ENCODE data around the gene CMSS1.

The CMSS1 gene

DNA sequence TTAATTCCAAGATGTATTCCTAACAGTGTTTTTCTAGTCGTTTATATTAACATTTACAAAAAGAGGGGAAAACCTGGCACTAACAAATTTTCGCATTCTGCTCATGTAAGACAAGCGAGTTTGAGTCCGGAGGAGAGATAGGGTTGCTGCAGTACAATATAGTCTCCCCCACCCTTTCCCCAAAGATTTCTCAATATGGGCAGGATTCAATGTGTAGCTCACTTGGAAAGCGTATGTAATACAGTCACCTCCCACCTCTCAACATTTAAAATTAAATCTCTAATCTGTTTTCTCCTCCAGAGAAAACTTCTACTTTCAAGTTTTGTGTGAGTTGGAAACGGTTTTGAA lies 57.9 kb downstream of the CMSS1 start:
- peak; percentile 8 for DNase-seq (ENCODE audit: low spot score)

DNA sequence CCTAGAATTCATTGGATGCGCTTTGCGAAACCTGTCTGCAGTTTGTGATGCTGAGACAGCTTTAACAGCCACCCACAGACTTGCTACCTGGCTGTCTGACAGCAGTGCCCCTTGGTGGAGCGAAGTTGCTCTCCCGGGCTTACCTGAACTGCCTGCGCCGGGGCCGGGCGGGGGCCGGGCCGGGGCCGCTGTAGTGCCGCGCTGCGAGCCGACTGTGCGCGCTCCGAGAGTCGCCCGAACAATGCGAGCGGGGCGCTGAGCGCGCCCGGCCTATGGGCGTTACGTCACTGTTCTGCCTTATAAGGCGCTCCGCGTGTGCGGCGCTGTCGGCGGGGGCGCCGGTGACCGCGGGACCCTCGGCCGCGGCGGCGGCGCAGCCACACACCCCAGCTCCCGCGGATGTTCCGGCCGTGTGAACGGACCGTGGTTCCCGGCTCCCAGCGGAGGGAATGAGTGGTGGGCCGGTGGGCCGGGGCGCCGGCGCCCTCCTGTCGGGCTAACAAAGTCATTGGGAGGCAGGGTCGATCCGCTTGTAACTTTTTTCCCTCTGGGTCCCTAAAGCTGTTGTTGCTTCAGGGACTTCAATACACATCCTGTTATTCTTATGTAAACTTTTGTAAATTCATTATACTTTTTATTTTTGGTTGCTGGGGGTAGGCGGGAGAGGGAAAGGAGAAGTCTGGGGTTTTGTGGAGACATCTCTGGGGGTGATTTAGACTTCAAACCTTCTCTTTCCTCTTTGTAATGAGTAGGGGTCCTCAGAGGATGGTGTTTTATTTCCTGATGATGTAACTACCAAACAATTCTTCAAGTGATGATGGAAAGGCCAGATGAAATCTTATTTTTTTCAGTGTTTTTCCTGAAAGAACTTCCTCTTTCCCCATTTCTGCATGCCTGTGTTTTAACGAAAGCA lies 58.5 kb downstream of the CMSS1 start:
- peak; percentile 84 for DNase-seq (ENCODE audit: low spot score)

DNA sequence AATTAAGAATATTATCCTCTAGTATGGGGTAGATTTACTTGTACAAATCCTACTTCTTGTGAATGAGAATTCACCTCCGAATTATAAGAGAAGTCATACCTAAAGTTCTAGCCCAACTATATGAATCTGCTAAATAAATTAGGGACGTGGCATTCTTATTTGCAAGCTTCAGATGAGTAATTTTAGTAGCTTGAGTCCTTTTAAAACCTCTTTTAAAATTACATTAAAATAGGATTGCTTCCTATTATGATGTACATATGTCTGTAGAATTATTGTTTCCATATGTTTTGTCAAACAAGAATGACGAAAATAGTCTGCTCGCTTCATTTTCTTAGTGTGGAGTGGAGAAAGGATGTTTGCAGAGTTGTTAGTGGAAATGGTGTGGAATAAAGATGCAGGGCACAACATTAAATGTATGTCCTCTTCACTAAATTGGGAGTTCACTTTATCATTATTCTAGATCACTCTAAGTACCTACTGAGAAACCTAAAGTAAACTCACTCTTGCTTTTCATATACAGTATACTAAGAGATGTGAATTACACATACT lies 59.4 kb downstream of the CMSS1 start:
- DNase-seq (ENCODE audit: low spot score) = no peak

DNA sequence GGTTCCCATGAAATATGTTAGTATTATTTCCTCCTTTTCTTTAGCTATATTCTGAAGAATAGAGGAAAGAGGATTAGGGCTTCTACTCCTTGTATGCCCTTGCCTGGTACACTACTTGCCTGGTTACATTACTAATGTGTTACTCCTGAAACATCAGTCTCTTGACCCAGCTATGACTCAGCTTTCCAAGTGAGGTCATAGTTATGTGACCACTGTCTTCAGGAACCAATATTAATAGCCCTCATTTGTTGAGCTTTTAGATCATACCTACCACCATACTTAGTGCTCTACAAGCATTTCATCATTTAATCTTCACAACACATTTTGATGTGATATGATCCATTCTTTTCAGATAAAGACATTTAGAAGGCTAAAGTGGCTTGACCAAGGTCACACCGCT lies 60.3 kb downstream of the CMSS1 start:
- DNase-seq (ENCODE audit: low spot score) = no peak

DNA sequence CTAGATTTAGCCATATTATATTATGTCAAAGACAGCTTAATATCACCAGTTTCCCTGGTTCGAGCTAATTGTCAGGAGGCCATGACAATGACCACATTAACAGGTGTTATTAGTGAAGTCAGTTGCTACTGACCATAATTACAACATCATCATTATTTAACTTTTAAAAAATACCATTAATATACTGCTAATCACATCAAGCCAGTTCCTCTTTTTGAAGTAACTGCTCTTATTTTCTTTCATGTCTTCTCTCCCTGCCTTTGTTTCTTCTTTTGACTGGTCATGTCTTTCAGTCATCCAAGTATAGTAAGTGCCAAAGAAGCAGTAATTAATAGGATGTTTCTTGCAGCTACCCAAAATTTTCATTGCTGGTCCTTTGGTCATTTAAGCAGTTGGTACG lies 61.6 kb downstream of the CMSS1 start:
- no peak for DNase-seq (ENCODE audit: low spot score)

DNA sequence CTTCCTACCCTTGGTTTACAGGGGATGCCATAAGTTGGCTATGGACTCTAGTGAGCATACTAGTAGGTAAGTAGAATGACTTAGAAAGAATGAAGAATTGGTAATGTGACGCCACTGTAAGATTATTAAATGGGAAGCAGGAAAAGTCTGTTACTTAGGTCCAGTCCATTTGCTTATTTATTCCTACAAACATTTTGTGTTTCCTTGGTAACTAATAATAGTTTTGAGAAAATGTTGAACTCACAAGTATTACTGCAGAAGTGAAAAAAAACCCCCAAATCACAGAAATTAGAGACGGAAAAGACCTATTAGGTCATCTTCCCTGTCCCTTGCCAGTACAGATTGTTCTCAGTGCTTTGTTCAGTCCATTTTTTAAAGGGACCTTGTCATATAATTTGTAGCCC lies 63.5 kb downstream of the CMSS1 start:
- no peak for DNase-seq (ENCODE audit: low spot score)

DNA sequence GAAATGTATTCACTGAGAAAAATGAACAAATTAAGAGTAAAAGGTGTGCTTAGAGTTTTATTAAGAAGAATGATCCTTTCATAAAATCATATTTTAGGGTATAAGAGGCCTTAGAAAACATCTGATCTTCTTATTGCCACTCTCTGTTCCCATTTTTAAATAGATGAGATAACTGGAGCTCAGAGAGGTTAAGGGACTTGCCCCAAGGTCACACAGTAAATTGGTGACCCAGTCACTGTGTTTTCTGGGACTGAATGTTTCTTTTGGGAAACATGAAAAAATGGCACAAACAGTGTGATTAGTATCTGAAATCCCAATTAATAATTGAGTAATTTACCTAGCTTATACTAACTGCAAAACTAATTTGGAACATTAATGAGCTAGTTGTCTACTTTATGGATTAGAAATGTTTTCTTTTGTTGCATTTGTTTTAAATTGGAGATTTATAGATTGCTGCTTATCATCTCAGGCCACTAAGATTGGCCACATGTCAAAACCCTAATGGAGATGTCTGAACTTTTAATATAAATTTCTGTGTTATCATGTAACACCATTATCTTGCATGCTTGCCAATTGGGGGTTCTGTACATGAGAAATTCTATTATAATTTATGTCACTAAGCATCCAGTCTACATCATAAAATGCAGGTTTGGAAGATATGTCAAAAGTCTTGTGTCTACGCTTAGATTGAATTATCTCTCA lies 64.9 kb downstream of the CMSS1 start:
- DNase-seq (ENCODE audit: low spot score) = no peak

DNA sequence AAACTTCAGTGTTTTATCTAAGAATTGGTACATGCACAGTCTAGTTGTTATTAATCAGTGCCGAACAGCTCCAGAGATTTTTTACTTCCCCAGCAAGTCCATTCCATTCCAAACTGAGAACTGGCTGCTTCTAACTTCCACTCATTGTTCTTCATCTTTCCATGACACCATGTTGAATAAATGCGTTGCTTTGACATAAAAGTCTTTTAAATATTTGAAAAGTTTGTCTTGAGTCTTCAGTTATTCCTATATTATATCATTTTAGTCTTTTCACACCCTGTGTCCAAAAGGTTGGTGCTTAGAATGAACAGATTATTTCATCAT lies 65.4 kb downstream of the CMSS1 start:
- no peak for DNase-seq (ENCODE audit: low spot score)

DNA sequence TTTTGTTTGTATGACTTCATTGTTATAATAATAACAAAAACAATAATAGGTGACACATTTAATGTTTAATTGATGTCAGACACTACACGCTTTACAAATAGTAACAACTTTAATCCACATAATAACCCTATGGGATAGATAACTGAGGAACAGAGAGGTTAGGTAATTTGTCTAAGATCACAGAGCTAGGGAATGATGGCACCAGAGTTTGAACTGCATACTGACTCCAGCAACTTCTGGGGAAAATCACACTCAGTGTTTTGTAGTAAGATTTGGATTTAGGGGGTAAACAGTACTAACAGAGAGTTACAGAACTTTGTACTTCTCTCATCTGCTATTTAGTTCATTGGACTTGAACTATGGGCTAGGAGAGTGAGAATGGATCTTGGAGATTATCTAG lies 66.0 kb downstream of the CMSS1 start:
- DNase-seq (ENCODE audit: low spot score) = no peak

DNA sequence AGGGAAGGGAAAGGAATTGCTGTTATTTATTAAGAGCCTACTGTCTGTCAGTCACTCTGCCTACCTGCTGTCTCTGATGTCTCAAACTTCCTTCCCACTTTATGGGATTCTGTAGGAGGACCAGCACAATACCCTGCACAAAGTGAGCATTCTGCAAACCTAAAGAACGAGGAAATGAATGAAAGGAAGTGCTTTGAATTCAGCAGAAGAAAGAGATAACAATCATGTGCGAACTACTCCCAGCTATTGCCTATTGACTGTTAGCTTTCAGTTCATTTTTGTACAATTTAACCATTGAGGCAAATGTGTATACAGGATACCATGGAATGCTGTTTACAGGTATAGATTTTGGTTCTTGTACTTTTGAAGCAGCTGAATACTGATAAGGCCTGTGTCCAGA lies 66.8 kb downstream of the CMSS1 start:
- DNase-seq (ENCODE audit: low spot score) = no peak

DNA sequence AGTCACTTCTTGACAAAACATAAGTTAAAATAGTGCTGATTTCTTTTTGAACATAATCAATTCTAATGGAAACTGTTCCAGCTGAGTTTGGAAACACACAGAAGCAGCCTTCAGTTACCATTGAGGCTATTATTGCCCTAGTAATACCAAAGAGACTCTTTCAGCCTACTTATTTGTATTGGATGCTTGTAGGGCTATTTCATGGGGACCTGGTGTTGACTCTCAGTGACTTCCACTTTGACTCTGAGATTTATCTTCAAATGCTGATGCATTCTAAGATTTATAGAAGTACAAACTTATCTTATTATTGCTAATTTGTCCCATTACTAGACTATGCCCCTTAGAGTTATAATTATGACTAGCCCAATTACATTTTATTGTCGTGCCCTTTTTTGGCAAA lies 67.4 kb downstream of the CMSS1 start:
- no peak for DNase-seq (ENCODE audit: low spot score)

DNA sequence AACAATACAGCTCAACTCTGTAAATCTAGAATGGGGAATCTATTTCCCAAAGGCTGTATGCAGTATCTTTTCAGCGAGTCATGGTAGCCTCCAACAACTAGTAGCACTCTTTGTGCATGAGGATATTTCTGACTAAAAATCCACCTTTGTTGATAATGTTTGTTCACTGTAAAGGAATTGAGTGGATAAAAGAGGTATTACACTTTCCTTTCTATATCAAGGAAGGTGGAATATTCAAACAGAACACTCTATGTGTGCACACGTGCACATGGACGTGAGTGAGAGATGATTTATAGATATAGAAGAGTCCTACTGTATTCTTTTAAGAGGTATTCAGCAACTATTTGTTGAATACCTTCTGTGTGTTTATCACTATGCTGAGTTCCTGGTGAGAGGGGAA lies 68.2 kb downstream of the CMSS1 start:
- DNase-seq (ENCODE audit: low spot score) = no peak

DNA sequence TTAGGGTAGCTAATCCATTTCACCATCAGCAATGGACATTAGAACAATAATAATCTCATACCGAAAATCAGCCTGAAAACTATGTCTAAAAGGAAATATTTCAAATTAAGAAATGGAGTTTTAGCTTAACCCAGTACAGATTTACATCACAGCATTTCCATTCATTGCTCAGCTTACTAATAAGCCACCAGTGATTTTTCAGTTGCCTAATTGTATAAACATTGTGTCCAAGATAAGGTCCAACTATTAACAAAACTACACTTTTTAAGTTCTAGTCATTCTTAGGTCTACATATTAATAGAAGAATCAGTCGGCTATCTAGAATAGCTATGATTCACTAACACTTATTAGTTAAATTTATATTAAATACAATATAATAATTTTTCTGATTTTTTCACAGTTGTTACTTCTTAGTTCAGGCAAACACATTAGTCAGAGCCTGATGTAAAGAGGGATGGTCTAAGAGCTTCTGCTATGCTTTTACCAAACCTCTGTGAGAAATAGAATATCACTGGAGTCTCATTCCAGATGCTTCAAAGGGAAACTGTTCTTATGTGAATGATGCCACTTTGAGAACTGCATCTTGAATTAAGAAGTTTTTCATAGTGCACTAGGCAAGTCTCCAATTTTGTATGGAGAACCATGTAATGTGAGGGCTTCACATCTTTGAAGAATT lies 74.1 kb downstream of the CMSS1 start:
- DNase-seq (ENCODE audit: low spot score) = no peak

DNA sequence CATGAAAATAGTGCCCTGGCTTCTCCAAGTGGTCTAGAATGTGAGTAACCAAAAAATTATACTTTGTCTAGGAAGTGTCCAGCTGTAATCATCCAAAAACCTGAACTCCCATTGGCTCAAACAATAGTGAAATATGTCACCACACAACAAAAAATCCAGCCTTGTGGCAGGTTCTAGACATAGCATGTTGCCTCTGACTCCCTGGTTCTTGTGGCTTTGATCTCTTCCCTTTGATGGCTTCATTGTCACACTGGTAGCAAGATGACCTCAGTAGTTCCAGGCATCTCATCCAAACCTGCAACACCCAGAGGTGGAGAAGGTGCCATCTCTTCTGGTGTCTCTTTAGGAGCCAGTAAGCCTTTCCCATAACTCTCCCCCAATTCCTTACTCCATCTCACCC lies 74.7 kb downstream of the CMSS1 start:
- no peak for DNase-seq (ENCODE audit: low spot score)

DNA sequence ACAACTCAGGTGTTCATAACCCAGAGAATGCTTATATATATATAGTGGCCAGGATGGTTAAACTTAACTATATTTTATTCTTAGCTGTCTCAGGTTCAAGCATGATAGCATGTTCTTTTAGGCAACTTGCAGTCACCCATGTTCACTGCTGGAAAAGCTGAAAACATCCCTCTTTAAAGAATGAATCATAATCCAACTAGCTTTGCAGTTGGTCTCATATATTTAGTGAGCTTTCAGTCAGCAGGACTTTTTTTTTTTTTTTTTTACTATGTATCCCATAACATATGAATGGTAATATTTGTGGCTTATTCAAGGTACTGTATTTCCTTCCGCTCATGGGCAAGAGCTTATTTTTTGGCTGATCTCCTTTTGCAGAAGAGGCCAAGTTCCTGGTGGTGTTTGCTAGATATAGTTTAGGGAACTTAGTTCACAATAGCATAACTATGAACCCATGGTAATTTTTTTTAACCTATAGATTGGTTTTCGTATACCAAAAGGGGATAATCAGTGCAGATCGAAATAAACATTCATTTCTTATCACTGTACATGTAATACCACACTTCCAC lies 77.6 kb downstream of the CMSS1 start:
- no peak for DNase-seq (ENCODE audit: low spot score)

DNA sequence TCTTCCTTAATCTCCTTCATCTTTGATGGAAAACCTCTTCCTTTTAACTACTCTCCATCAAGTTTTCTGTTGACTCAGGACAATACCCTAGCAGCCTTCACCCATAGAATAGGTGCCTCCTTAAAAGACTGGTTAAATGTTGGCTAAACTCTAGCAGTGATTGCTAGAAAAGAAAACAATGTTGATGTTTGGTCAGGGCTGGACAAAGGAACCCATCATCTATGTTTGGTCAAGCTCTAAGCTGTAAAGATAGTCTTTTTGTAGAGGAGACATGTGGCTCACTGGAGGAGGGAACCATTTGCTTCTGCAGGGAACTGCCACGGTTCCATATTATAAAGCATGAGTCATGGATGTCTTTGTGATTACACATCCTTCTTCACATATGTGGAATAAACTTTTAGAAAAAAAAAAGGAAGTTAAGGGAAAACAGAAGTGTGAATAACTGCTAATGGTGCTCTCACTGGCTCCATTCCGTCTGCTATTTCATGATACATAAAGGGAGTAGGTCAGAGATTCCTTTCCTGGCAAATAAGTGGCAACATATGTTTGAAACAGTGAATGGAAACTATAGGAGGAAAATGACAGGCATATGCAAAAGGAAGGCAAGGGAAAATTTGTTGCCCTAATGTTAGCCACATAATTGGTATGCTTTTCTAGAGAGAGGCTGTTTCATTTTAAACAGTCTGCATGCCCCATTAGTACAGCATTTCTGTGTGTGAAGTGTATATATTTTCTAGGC lies 78.2 kb downstream of the CMSS1 start:
- no peak for DNase-seq (ENCODE audit: low spot score)

DNA sequence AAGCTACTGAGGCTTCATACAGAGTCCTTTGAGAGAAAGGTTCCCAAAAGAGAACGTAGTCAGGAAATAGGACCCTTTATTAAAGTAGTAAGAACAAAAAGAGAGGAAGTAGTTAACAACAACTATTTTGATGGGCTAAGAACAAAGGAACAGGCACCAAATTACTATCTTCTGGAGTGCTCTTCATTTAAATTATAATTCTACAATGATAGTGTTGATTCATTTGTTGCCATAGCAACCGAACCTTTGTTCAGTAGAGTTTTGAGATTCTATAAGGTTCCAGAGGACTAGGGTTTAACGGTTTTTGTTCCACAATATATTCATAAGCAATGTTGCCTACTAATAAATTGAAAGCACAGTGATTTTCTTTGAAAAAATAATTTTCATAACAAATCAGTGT lies 78.8 kb downstream of the CMSS1 start:
- no peak for DNase-seq (ENCODE audit: low spot score)

DNA sequence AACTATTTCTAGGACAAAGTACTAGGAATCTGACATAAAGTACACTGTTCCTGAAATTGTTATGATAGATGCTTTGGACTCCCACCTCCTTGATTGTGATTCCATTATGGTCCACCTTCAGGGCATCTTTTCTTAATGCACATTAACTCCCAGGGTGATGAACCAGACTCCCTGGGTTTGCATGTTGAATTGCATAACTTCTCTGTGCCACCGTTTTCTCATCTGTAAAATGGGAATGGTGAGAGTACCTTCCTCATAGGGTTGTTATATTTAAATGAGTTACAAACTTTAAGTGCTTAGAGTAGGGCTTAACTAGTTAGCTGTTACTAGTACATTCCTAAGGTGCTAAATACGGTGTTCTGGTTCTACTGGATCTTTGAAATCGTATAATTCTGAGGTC lies 81.9 kb downstream of the CMSS1 start:
- DNase-seq (ENCODE audit: low spot score) = no peak

DNA sequence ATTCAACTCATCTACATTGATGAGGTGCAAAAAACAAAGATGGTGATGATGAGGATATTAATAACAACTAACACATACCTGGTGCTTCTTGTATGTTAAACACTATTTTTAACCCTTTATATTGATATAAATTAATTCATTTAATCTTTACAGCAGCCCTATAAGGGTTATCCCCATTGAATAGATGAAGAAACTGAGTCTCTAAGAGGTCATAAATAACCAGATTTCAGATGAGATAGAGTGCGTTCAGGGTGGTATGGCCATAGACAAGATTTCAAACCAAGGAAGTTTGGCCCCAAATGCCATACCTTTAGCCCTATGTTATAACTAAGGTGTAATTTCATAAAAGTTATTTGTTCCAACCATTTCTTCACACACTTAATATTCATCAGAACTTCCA lies 82.6 kb downstream of the CMSS1 start:
- DNase-seq (ENCODE audit: low spot score) = no peak

DNA sequence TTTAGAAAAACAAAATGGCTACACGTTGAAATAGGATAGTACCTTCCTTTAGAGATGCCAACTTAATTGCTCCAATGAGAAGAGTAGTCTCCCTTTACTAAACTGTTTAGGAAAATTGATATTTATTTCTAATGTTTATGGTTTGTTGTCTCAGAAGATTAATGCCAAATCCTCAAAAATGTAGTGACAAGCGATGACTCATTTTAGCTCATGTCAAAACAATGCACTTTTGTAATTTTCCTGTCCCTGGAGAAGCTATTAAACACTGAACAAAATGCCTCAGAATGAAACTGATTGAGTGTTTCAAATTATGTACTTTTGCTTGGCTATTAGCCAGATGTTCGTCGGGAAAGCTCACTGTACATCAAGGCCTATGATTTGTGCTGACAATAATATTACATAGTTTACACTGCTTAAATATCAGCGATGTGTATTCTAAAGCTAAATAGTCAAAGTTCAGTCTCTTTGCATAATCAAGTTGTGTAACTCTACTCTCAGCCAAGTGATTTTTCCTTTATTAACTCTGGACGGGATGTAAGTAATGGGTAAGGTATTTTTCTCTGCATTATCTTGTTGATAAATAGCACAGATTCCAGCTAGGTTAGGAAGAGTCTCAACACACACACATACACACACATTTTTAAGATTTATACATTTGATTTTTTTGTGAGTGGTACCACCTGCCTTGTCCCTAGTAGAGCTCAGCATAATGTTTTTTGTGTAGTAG lies 83.7 kb downstream of the CMSS1 start:
- DNase-seq (ENCODE audit: low spot score) = no peak

DNA sequence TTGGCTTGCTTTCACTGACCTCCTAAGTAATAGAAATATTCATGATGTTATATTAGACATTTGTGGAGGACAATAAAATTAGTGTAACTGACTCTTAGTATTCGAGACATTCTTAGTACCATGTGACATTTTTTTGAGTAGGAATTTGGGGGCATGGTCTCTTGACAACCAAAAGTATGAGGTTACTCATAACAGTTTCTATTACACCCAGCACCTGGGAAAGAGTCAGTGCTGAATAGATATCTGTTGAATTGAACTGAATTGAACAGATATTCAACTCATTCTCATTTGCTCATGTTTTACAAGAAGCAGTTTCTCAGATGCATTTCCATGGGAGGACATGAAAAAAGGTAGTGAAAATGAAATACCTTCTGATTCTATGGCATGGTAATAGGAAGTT lies 84.4 kb downstream of the CMSS1 start:
- DNase-seq (ENCODE audit: low spot score) = no peak

All from germinal center (tissue), 1 donor.